ENCODE results near the gene SLC6A1. TPM values are rescaled to one million over a fixed set of nuclear protein-coding genes. Genes with fewer than 3 reads are reported as not detected.
A peak's percentile ranks its signal among the peaks of the same experiment; 100 is the strongest.

The SLC6A1 gene
- total RNA-seq, 1 experiment from 2014 or later = not detected

DNA sequence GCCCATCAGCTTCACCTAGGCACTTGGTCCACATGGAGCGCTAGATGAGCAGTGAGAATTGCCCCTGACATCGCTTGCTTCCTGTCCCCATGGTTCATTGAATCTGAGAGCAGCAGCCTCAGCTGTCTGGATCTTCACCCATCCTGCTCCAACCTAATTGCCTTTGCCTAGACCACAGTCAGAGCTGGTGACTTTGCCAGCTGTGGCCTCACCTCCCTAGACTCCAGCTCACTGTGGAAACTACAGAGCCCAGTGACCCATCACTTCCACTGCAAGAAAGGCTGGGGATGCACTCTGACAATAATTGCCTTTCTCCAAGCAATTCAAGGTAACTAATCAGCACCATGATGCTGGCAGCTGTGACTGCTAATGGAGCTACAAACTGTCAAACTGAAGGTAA is 30.6 kb upstream of the SLC6A1 start:
- DNase-seq (ENCODE audit: low spot score) = no peak
- H3K27me3 ChIP-seq (replicated peaks; ENCODE audit: insufficient read depth, low read depth, low read length, poor library complexity) = no peaks in the 10 kb centered on the region
- ChIA-PET CTCF (interaction anchor here (0.7 kb wide), 1 partner anchor 196 kb away, joined by 4 read pairs; no protein-coding TSS in a partner anchor), POLR2A (ENCODE audit: low non-redundant PET) (no interaction called here)
- intact Hi-C loops (cut with micrococcal nuclease; ENCODE audit: unreplicated experiment) = no loop called here
- no peaks in the 10 kb centered on the region for H3K36me3 ChIP-seq (ENCODE audit: insufficient read depth, low read length, poor library complexity, severe bottlenecking)
- H3K27ac ChIP-seq (ENCODE audit: low read depth, low read length, poor library complexity, severe bottlenecking) = no peak overlapping the region
- no peaks in the 10 kb centered on the region for H3K4me1 ChIP-seq (ENCODE audit: insufficient read depth, low read length, poor library complexity, severe bottlenecking)
- no peaks in the 10 kb centered on the region for H3K9me3 ChIP-seq (ENCODE audit: low read depth, low read length, poor library complexity, severe bottlenecking)
- BruUV-seq (replicated peaks) = no TSS peak
- H3K4me3 ChIP-seq (ENCODE audit: low read depth, low read length, poor library complexity, severe bottlenecking) = no peak overlapping the region
- TF ChIP-seq, protein P1, sequence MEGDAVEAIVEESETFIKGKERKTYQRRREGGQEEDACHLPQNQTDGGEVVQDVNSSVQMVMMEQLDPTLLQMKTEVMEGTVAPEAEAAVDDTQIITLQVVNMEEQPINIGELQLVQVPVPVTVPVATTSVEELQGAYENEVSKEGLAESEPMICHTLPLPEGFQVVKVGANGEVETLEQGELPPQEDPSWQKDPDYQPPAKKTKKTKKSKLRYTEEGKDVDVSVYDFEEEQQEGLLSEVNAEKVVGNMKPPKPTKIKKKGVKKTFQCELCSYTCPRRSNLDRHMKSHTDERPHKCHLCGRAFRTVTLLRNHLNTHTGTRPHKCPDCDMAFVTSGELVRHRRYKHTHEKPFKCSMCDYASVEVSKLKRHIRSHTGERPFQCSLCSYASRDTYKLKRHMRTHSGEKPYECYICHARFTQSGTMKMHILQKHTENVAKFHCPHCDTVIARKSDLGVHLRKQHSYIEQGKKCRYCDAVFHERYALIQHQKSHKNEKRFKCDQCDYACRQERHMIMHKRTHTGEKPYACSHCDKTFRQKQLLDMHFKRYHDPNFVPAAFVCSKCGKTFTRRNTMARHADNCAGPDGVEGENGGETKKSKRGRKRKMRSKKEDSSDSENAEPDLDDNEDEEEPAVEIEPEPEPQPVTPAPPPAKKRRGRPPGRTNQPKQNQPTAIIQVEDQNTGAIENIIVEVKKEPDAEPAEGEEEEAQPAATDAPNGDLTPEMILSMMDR (conservative IDR thresholded peaks at IDR 0.05; ENCODE audit: low read depth, low read length) = no peak
- no peak for TF ChIP-seq EZH2 (IDR thresholded peaks at IDR 0.05; ENCODE audit: borderline replicate concordance, low read depth, low read length, poor library complexity, severe bottlenecking)

DNA sequence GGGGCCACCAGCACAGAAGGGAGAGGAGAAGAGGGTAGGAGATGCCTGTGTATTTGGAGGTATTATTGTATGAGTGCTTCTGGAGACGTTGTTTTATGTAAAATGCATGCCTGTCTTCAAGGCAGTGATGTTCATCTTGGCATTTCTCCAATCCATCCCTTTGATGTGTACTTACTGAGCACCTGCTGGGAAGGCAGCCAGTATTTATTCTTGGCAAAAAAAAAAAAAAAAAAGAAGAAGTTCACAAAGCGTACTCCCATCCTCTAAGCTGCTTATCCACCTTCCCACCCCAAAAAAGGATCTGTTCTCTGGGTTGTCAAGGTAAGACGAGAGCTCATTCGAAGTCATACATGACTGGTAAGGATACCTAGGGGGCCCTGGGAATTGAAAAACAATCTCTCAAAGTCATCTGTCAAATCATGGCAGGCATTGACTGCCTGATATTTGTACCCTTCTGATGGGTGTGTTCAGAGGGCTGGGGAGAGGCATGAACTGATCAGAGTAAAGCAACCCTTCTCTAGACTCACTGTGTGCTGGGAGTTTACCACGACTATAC is 30.0 kb upstream of the SLC6A1 start:
- H3K27ac ChIP-seq (ENCODE audit: low read depth, low read length, poor library complexity, severe bottlenecking) = no peak overlapping the region
- no peak for TF ChIP-seq EZH2 (IDR thresholded peaks at IDR 0.05; ENCODE audit: borderline replicate concordance, low read depth, low read length, poor library complexity, severe bottlenecking)
- TF ChIP-seq, protein P1 (conservative IDR thresholded peaks at IDR 0.05; ENCODE audit: low read depth, low read length) = no peak
- H3K4me3 ChIP-seq (ENCODE audit: low read depth, low read length, poor library complexity, severe bottlenecking) = no peak overlapping the region
- no peak for DNase-seq (ENCODE audit: low spot score)
- ChIA-PET POLR2A (ENCODE audit: low non-redundant PET) (interaction anchor here (0.6 kb wide), 1 partner anchor 211 kb away, joined by 6 read pairs; no protein-coding TSS in a partner anchor), CTCF (no interaction called here)
- H3K9me3 ChIP-seq (ENCODE audit: low read depth, low read length, poor library complexity, severe bottlenecking) = no peaks in the 10 kb centered on the region
- no peaks in the 10 kb centered on the region for H3K36me3 ChIP-seq (ENCODE audit: insufficient read depth, low read length, poor library complexity, severe bottlenecking)
- intact Hi-C loops (cut with micrococcal nuclease; ENCODE audit: unreplicated experiment) = no loop called here
- no peaks in the 10 kb centered on the region for H3K27me3 ChIP-seq (replicated peaks; ENCODE audit: insufficient read depth, low read depth, low read length, poor library complexity)
- H3K4me1 ChIP-seq (ENCODE audit: insufficient read depth, low read length, poor library complexity, severe bottlenecking) = no peaks in the 10 kb centered on the region
- no TSS peak for BruUV-seq (replicated peaks)

DNA sequence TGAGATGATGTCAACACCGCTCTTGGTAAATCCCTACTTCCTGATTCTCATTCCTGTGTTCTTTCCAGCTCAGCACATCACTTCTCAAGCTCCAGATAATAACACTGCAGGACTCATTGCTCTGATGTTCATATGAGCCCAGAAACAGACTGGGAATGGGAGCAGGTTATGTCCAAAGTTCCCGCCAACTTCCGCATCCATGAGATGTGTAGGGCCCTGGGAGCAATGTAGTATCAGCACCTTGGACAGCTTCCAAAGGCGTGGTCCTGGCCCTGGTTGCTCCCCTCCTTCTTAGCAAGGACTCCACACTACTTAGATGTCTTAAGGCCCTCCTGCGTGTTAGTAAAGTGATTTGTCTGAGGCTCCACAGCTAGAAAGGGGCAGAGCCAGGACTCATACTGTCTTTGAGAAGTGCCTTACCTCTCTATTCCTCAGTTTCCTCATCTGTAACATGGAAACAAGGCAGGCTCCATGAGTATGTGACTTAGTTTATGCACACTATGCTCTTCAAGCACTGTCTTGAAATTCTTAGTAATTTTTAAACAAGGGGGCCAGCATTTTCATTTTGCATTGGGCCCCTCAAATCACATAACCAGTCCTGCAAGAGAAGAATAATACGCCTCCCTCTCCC is 27.9 kb upstream of the SLC6A1 start:
- ChIA-PET CTCF (no interaction called here), POLR2A (ENCODE audit: low non-redundant PET) (no interaction called here)
- intact Hi-C loops (cut with micrococcal nuclease; ENCODE audit: unreplicated experiment) = no loop called here
- peak; percentile 45 for DNase-seq (ENCODE audit: low spot score)
- Histone ChIP-seq H3K4me3 (ENCODE audit: low read depth, low read length, poor library complexity, severe bottlenecking) (no peak overlapping the region), H3K27me3 (replicated peaks; ENCODE audit: insufficient read depth, low read depth, low read length, poor library complexity) (no peaks in the 10 kb centered on the region), H3K9me3 (ENCODE audit: low read depth, low read length, poor library complexity, severe bottlenecking) (no peaks in the 10 kb centered on the region), H3K36me3 (ENCODE audit: insufficient read depth, low read length, poor library complexity, severe bottlenecking) (no peaks in the 10 kb centered on the region), H3K27ac (ENCODE audit: low read depth, low read length, poor library complexity, severe bottlenecking) (no peak overlapping the region), H3K4me1 (ENCODE audit: insufficient read depth, low read length, poor library complexity, severe bottlenecking) (no peaks in the 10 kb centered on the region)
- no peak for TF ChIP-seq EZH2 (IDR thresholded peaks at IDR 0.05; ENCODE audit: borderline replicate concordance, low read depth, low read length, poor library complexity, severe bottlenecking)
- TF ChIP-seq, protein P1 (conservative IDR thresholded peaks at IDR 0.05; ENCODE audit: low read depth, low read length) = no peak
- BruUV-seq (replicated peaks) = no TSS peak
